GM06990 (cell line): ENCODE data around the gene SLC6A7.

Source experiments
- DNase-seq: peaks from one replicate; pipeline ENCODE4 v3.0.0-alpha.2; 2011; ENCODE audit not compliant: insufficient read length; ENCODE audit errors: extremely low read depth
- H3K27me3 ChIP-seq: replicated peaks from 2 replicates; pipeline ENCODE4 v1.6.0; 2011; ENCODE audit warnings: low read length; ENCODE audit not compliant: control insufficient read depth, insufficient read depth
- H3K36me3 ChIP-seq: 2 replicates; pipeline ENCODE4 v1.5.1; 2011; ENCODE audit warnings: low read length; ENCODE audit not compliant: control insufficient read depth, insufficient read depth
- H3K4me3 ChIP-seq: replicated peaks from 2 replicates; pipeline ENCODE4 v1.5.1; 2011; ENCODE audit warnings: low read depth, mild to moderate bottlenecking, control low read depth, low read length
- TF ChIP-seq, protein P1 (sequence below): IDR thresholded peaks from 2 replicates; pipeline ENCODE4 v1.5.1; 2011; ENCODE audit warnings: low read length, control low read depth, mild to moderate bottlenecking, inconsistent platforms; ENCODE audit not compliant: insufficient read depth, poor library complexity, severe bottlenecking

SLC6A7 gene

GRCh38 chr5:150143350-150144245 lies 46.3 kb upstream of the SLC6A7 start:
- no peak for DNase-seq
- no peaks in the 10 kb centered on the region for H3K36me3 ChIP-seq
- no peaks in the 10 kb centered on the region for H3K27me3 ChIP-seq
- H3K4me3 ChIP-seq, result no peak overlapping the region
- TF ChIP-seq, protein P1, sequence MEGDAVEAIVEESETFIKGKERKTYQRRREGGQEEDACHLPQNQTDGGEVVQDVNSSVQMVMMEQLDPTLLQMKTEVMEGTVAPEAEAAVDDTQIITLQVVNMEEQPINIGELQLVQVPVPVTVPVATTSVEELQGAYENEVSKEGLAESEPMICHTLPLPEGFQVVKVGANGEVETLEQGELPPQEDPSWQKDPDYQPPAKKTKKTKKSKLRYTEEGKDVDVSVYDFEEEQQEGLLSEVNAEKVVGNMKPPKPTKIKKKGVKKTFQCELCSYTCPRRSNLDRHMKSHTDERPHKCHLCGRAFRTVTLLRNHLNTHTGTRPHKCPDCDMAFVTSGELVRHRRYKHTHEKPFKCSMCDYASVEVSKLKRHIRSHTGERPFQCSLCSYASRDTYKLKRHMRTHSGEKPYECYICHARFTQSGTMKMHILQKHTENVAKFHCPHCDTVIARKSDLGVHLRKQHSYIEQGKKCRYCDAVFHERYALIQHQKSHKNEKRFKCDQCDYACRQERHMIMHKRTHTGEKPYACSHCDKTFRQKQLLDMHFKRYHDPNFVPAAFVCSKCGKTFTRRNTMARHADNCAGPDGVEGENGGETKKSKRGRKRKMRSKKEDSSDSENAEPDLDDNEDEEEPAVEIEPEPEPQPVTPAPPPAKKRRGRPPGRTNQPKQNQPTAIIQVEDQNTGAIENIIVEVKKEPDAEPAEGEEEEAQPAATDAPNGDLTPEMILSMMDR, result no peak

DNA sequence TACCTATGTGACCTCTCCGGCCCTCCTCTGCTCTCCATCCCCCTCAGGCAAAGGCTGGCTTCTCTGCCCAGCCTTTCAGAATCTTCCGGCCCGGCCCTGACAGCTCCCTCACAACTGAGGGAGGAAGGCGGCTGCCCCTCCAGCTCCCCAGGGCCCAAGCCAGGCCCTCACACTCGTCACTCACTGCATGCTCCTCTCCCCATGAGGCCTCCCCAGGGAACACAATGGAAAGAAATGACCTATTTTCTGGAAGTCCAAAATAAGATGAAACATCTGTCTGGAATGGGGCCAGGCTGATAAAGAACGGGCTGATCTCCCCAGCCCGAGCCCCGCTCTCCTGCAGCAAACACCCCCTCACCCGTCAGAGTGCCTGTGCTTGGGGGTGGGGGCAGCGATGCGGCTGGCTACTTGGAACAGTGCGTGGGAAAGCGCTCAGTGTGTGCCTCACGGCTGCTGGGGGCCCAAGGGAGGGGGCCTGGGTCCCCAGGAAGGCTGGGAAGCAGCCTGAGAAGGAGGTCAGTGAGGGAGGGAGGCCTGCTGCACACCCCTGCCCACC lies 45.5 kb upstream of the SLC6A7 start:
- H3K36me3 ChIP-seq, result no peaks in the 10 kb centered on the region
- no peaks in the 10 kb centered on the region for H3K27me3 ChIP-seq
- DNase-seq, result no peak
- TF ChIP-seq, protein P1, result no peak
- no peak overlapping the region for H3K4me3 ChIP-seq

DNA sequence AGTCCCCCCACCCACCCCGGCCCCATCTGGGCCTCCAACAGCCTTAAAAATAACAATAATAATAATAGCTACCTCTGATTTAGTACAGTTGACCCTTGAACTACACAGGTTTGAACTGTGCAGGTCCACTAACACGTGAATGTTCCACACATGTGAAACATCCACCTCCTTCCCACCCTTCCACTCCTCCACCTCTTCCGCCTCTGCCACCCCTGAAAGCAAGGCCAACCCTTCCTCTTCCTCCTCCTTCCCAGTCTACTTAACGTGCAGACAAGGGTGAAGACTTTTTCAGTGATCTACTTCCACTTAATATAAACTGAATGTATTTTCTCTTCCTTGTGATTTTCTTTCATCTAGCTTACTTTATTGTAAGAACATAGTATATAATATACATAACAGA lies 45.0 kb upstream of the SLC6A7 start:
- Histone ChIP-seq H3K27me3 (no peaks in the 10 kb centered on the region), H3K4me3 (no peak overlapping the region), H3K36me3 (no peaks in the 10 kb centered on the region)
- TF ChIP-seq, protein P1, result no peak
- DNase-seq, result no peak

DNA sequence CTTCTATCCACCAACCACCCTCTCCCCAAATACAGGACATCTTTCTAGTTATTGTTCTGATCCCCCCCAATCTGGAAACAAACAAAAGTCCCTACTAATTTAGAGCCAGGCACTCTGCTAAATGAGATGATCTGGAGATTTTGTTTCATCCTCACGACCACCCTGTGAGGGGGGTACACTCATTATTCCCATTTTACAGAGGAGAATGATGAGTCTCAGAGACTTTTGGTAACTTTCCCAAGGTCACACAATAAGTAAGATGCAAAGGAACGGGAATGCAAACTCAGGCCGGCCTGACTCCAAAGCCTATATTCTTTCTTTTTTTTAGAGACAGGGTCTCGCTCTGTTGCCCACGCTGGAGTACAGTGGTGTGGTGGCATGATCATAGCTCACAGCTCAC lies 43.6 kb upstream of the SLC6A7 start:
- Histone ChIP-seq H3K36me3 (no peaks in the 10 kb centered on the region), H3K4me3 (no peak overlapping the region), H3K27me3 (no peaks in the 10 kb centered on the region)
- DNase-seq, result no peak
- TF ChIP-seq, protein P1, result no peak

GRCh38 chr5:150146862-150147601 lies 42.8 kb upstream of the SLC6A7 start:
- no peaks in the 10 kb centered on the region for H3K27me3 ChIP-seq
- DNase-seq, result no peak
- TF ChIP-seq, protein P1, result no peak
- no peaks in the 10 kb centered on the region for H3K36me3 ChIP-seq
- no peak overlapping the region for H3K4me3 ChIP-seq
